HL-60/S4 treated with retinoic acid at 250 ng/mL for 4 days and 3 days (cell line): ENCODE measurements around the gene TAF6.

Source experiments
- in situ Hi-C: fragments of 300-500 bp; cut with MboI; formaldehyde crosslinking; loops from 2 replicates; pipeline ENCODE4 v1.7.0; 2022; ENCODE audit warnings: low sequenced_read_pairs

Gene TAF6

GRCh38 chr7:100098913-100099312 is 20.2 kb downstream of the TAF6 start:
- in situ Hi-C loops, result no loop called here

DNA sequence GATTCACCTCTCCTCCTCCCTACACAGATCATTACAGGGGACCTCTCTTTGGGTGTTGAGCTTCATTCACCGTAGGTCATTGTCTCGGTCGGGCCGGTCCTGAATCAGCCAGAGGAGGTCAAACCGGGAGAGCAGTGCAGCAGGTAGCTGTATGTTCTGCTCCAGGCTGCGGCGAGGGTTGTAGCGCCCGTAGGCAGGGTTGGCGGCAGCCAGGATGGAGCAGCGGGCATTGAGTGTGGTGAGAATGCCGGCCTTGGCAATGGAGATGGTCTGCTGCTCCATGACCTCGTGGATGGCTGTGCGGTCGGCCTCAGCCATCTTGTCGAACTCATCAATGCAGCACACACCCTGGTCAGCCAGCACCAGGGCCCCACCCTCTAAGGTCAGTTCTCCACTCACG is 23.5 kb downstream of the TAF6 start:
- in situ Hi-C loops, result no loop called here

- in situ Hi-C loops, result no loop called here
These were observed 23.9 kb downstream of the TAF6 start for GRCh38 chr7:100095289-100095688.

- in situ Hi-C loops, result no loop called here
These were observed 25.2 kb downstream of the TAF6 start for GRCh38 chr7:100093925-100094486.

DNA sequence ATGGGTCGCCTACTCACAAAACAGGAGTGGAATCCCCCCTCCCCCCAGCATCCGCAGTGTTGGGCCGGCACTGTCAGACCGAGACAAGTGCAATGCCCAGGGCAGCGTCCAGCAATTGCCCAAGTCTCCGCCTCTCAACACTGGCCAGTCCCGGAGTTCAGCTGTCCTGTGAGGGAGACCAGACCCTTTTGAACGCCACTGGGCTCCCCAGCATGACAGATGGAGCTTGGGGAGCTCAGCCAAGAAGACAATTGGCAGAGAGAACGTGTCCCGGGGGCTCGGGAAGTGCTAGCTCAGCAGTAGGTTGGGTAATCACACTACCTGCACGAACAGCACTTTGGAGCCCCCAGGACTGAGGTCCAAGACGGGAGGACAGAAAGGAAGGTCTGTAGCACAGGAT is 25.7 kb downstream of the TAF6 start:
- in situ Hi-C loops, result no loop called here

GRCh38 chr7:100093054-100093453 is 26.1 kb downstream of the TAF6 start:
- in situ Hi-C loops, result no loop called here

DNA sequence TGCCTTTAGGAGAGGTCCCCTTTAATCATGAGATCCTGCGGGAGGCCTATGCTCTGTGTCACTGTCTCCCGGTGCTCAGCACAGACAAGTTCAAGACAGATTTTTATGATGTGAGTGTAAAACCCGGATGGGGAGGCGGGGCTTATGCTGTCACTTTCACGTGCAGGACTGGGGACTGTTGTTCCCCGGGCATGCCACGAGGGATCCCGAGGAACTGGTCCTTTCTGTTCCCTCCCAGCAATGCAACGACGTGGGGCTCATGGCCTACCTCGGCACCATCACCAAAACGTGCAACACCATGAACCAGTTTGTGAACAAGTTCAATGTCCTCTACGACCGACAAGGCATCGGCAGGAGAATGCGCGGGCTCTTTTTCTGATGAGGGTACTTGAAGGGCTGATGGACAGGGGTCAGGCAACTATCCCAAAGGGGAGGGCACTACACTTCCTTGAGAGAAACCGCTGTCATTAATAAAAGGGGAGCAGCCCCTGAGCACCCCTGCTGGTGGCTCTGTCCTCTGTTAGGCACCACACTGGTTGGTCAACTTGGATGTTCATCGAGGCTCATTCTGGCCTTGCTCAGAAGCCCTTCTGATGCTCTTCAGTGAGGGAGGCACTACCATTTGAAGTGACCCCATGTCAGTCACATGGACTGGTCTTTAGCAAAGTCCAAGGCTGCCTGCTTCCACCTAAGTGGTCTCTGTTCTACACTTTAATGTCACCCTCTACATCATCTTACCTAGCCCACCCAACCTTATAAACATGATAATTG is 27.6 kb downstream of the TAF6 start:
- in situ Hi-C loops, result no loop called here

GRCh38 chr7:100090527-100091410 is 28.4 kb downstream of the TAF6 start:
- in situ Hi-C loops, result no loop called here

GRCh38 chr7:100089458-100090196 is 29.5 kb downstream of the TAF6 start:
- in situ Hi-C loops, result no loop called here

DNA sequence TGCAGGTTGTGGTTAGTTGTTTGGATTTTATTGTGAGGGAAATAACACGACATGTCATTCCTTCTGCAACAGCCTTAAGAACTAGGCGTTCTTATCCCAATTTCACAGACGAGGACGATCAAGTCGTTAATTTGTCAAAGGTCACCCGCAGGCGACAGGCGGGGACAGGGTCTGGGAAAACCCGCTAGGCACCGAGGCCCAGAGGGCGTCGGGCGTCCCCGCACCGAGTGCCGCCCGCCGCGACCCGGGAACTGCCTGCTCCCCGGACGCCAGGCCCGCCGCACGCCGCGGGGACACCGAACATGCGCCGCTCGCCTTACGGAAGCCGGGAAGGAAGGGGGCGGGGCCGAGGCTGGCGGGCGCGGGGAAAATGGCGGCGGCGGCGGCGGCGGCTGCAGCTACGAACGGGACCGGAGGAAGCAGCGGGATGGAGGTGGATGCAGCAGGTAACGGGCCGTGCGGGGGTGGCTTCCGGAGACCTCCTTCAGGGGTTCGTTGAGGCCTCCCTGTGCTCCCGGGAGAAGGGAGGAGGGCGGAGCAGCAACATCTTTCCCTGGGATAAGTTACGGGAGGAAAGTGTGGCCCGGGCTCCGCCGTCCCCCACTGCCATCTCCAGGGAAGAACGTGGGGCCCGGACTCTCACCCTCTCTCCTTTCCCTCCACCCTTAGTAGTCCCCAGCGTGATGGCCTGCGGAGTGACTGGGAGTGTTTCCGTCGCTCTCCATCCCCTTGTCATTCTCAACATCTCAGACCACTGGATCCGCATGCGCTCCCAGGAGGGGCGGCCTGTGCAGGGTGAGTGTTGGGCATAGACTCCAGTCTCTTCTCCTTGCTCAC is 30.3 kb downstream of the TAF6 start, which contains the start of gene COPS6:
TSS of gene COPS6 (plus strand) at position 349 of the 837 bp plus-strand sequence. CDS start at position 371, 22 bp downstream.
- in situ Hi-C loops, result no loop called here

DNA sequence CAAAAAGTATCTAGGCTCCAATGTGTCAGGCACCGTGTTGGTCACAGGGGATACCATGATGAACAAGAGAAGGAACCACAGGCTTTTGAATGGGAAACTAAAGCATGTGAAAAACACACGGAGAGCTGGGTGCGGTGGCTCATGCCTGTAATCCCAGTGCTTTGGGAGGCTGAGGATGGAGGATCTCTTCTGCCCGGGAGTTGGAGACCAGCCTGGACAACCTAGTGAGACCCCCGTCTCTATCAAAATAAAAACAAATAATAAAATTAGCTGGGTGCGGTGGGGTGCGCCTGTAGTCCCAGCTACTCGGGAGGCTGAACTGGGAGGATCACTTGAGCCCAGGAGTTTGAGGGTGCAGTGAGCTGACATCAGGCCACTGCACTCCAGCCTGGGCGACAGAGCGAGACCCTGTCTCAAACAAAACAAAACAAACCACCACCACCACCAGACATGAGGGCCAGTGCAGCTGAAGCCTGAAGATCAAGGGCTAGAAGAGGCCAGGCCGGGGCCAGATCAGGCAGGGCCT is 31.0 kb downstream of the TAF6 start:
- in situ Hi-C loops, result no loop called here

- in situ Hi-C loops, result no loop called here
These were observed 32.0 kb downstream of the TAF6 start for GRCh38 chr7:100087055-100087750.

DNA sequence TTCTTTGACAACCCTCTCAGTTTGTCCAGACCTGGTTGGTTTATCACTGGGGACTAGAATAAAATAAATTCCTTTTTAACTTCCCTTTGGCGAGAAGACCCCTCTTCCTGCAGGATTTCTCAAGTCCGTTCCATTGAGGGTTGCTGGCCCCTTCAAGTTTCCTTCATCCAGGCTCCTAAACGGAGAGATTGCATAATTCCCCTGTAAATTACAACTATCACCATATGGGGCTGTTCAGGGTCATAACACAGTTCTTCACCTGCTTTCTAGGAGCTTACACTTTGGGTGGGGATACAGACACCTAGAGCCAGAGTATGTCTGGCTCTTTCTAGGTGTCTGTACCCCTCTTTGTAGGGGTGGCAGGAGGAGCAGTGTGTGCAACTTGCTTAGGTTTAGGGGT is 33.6 kb downstream of the TAF6 start:
- in situ Hi-C loops, result no loop called here

- in situ Hi-C loops, result no loop called here
These were observed 36.2 kb downstream of the TAF6 start for GRCh38 chr7:100082978-100083377.

DNA sequence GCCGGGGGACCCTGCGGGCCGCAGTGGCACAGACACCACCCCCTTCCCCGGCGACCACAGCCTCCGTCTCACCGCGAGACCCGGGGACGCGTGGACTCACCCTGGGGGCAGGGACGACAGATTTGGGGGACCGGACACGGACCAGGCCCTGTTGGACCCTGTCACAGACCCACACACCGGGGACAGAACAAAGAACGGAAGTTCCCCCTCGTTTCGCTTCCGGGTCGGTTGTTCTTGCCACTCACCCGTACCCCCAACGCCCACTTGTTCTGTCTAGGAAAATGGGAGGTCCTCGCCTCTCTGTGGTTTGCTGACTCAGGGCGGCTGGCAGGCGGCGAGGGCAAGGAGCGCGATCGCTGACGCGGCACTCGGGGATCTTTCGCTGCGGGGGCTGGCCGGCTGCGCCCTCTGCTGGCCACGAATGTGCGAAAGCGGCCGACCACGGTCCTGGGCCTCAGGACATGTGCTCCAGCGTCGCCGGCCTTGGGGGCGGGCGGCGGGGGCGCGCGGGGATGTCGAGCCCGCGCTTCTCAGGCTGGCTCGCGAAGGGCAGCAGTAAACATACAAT is 37.5 kb downstream of the TAF6 start, which contains the start of gene ZNF3:
TSS of gene ZNF3 (minus strand) at position 189 of the 568 bp plus-strand sequence. CDS start 4,366 bp downstream, outside the sequence.
- in situ Hi-C loops, result no loop called here

DNA sequence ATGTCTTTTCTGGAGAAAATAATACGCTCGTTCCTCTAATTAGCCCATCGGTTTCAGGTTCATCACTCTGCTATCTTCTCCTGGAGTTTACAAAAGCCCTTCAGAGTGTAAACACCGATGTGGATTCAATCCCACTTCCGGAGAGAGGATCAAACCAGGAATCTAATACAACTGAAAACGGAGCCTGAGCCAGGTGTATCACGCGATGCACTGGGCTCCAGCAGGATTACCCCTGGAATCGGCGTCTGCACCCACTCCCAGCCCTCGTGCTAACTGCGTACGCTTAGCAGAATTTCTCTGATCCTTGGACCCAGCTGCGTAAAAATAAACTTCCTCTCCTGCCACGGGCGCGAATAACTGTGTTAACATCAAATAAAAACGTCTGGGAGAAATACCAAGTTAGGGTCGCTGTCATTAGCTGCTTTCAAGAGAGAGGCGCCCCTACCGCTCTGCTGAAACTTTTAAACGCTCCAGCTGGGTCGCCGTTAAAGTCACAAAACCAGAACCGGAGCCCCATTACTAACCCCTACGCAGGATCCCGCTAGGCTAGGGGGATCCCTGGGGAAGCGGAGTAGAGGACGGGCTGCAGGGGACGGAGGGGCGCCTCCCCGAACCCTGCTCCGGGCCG is 38.1 kb downstream of the TAF6 start:
- in situ Hi-C loops, result no loop called here

- in situ Hi-C loops, result no loop called here
These were observed 40.1 kb downstream of the TAF6 start for GRCh38 chr7:100079024-100079560.

DNA sequence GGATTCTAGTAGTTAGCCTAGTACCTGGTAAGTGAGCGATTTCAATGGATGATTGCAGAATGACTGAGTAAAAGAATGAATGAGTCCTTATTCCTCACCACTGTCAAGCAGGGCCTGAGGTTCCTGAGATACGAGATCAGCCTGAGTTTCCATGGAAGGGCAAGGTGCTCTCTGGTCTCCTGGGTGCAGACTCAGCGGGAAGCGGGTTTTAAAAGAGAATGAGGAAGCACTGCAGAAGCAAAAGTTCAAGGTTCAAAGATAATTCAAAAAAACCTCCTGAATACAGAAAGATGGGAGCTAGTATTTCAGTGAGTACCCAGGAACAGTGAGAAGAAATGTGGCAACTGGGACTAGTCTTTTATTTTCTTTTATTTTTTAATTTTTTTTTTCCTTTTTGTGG is 42.0 kb downstream of the TAF6 start:
- in situ Hi-C loops, result no loop called here
